Effector memory CD8-positive, alpha-beta T cell (primary cell): ENCODE data around the gene SCD.
A peak's percentile ranks its signal among the peaks of the same experiment; 100 is the strongest.

Source experiments
- ATAC-seq: fragments of 150-1000 bp; cut with Tn5 transposase; replicated peaks from 2 replicates; pipeline ENCODE4 v1.10.0; 2021; ENCODE audit warnings: mild to moderate bottlenecking, moderate library complexity
- DNase-seq, 3 experiments: peaks; one replicate each; pipeline ENCODE4 v3.0.0; 2021
- H3K27ac Mint-ChIP-seq, 2 donors: one replicate each; pipeline ENCODE4 v1.8.0; 2022; ENCODE audit warnings: mild to moderate bottlenecking in 2 of 2, mixed read lengths in 2 of 2, moderate library complexity in 2 of 2
- H3K27me3 Mint-ChIP-seq, 2 donors: one replicate each; pipeline ENCODE4 v1.8.0; 2022; ENCODE audit warnings: mixed read lengths in 2 of 2
- H3K36me3 Mint-ChIP-seq: one replicate; pipeline ENCODE4 v1.8.0; 2022; ENCODE audit warnings: mild to moderate bottlenecking, moderate library complexity, mixed read lengths; ENCODE audit not compliant: insufficient read depth
- H3K4me1 Mint-ChIP-seq, 2 donors: one replicate each; pipeline ENCODE4 v1.8.0; 2022; ENCODE audit warnings: low read depth in 2 of 2, mixed read lengths in 2 of 2
- H3K4me3 Mint-ChIP-seq, 2 donors: one replicate each; pipeline ENCODE4 v1.8.0; 2022; ENCODE audit warnings: mild to moderate bottlenecking in 2 of 2, mixed read lengths in 2 of 2, moderate library complexity in 2 of 2
- H3K9me3 Mint-ChIP-seq, 2 donors: one replicate each; pipeline ENCODE4 v1.8.0; 2022; ENCODE audit warnings: mixed read lengths in 2 of 2

The SCD gene

DNA sequence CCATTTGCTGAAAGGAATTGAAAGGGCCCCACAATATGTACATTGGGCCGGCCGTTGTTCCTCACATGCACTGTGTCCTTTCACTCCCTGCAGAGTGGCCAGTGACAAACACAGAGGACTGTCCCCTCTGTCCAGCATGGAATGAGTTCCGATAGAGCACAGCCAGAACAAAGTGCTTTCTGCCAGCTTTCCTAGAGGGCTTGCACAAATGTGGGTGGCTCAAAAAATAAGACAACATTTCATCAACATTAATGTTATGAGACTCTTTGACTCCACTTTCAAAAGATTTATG lies 19.4 kb upstream of the SCD start:
- H3K4me3 Mint-ChIP-seq: no peak overlapping the region
- ATAC-seq (no peak), DNase-seq (no peak)
- no peaks in the 10 kb centered on the region for H3K4me1 Mint-ChIP-seq
- H3K27ac Mint-ChIP-seq: no peak overlapping the region
- H3K36me3 Mint-ChIP-seq: no peaks in the 10 kb centered on the region
- H3K27me3 Mint-ChIP-seq: peaks cover 39 to 43% of the 10 kb centered on the region in 2 donors
- H3K9me3 Mint-ChIP-seq: no peaks in the 10 kb centered on the region

- Mint-ChIP-seq H3K27ac (no peak overlapping the region), H3K9me3 (no peaks in the 10 kb centered on the region)
- no peak for ATAC-seq
Measured at GRCh38 chr10:100328198-100328597, 18.8 kb upstream of the SCD start.

GRCh38 chr10:100330079-100330478 lies 17.0 kb upstream of the SCD start, which contains the start of gene PKD2L1:
PKD2L1 (minus strand) TSS chr10:100330228; CDS start chr10:100330103, 125 bp downstream.
- Mint-ChIP-seq H3K4me1 (no peaks in the 10 kb centered on the region), H3K27me3 (peaks cover 39 to 66% of the 10 kb centered on the region in 2 donors), H3K9me3 (no peaks in the 10 kb centered on the region), H3K4me3 (no peak within 1 kb of the TSS), H3K27ac (no peak within 1 kb of the TSS), H3K36me3 (no peaks in the 10 kb centered on the region)
- no peak for DNase-seq
- ATAC-seq: no peak

More at GRCh38 chr10:100328198-100328597, 18.8 kb upstream of the SCD start:
- no peak for DNase-seq
- peaks cover 39 to 48% of the 10 kb centered on the region in 2 donors for H3K27me3 Mint-ChIP-seq
- no peak overlapping the region for H3K4me3 Mint-ChIP-seq
- no peaks in the 10 kb centered on the region for H3K36me3 Mint-ChIP-seq
- H3K4me1 Mint-ChIP-seq: no peaks in the 10 kb centered on the region

DNA sequence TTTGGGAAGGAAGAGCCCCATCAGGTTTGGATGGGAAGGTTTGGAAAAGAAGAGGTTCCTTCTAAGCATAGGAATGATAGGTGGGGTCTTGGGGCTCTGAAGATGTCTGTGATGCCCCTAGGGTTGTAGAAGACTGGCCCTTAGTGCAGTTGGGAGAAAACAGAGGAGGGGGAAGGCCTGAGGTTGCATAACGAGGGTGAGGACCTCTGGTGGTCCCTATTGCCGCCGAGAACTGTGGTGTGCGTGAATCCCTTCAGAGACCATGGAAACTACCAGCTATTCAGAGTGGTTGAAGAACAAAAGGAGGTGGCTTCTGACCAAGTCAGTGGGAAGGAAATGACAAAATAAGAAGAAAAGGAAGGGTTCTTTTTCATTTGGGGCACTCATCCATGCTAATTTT lies 13.9 kb upstream of the SCD start:
- H3K4me1 Mint-ChIP-seq: no peaks in the 10 kb centered on the region
- no peaks in the 10 kb centered on the region for H3K9me3 Mint-ChIP-seq
- H3K4me3 Mint-ChIP-seq: no peak overlapping the region
- no peak for DNase-seq
- H3K36me3 Mint-ChIP-seq: peaks cover 3% of the 10 kb centered on the region
- no peak for ATAC-seq
- no peak overlapping the region for H3K27ac Mint-ChIP-seq
- peaks cover 37 to 66% of the 10 kb centered on the region in 2 donors for H3K27me3 Mint-ChIP-seq

DNA sequence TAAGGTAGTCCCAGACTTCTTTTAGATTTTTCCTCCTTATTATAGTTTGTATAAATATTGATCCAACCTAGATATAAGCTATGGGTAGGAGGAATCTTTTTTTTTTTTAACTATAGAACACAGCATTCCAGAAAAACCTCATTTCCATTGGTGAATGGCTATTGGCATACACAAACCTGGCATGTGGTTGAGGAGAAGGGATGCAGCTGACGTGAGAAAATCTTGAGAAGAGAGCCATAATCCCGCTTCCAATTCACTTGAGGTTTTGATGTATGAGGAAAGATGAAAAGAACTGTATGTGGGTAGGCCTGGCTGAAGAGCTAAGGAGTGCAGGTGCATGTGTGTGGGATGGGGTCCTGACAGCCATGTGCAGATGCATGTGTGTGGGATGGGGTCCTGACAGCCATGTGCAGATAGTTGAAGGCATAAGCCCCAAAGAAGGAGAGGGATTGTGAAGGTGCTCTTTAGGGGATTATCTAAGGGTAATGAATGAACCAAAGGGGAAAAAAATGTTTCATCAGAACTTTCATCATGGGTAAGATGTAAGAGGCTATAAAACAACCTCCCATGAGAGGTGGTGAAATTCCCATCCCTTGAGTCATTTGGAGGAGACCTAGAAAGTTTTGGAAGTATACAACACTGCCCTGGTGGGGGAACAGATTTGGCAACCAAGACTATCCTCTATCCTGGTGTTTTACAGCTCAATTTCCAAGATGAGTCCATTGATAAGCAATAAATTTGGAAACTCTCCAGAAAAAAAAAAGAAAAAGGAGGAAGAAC lies 13.2 kb upstream of the SCD start:
- peaks cover 33 to 61% of the 10 kb centered on the region in 2 donors for H3K27me3 Mint-ChIP-seq
- H3K4me3 Mint-ChIP-seq: no peak overlapping the region
- H3K9me3 Mint-ChIP-seq: no peaks in the 10 kb centered on the region
- ATAC-seq: no peak
- H3K4me1 Mint-ChIP-seq: peaks cover 0 to 2% of the 10 kb centered on the region in 2 donors
- no peak overlapping the region for H3K27ac Mint-ChIP-seq
- no peak for DNase-seq
- peaks cover 3% of the 10 kb centered on the region for H3K36me3 Mint-ChIP-seq

DNA sequence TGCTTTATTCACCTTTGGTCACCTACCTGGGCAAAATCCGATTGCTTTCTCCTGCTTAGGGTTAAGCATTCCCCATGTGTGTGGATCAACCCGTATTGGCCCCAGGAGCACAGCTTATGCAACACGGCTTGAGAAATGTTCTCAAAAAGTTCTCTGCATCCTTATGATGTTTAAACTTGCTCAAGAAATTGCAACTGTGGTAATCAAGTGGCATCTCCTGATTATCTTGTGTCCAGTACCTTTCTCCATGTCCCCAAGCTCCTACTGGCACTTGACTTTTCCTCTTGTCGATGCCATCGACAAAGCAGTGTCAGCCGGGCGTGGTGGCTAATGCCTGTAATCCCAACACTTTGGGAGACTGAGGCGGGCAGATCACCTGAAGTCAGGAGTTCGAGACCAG lies 12.3 kb upstream of the SCD start:
- DNase-seq: no peak
- Mint-ChIP-seq H3K4me3 (no peak overlapping the region), H3K9me3 (no peaks in the 10 kb centered on the region), H3K27ac (no peak overlapping the region), H3K4me1 (peaks cover 0 to 5% of the 10 kb centered on the region in 2 donors), H3K27me3 (peaks cover 24 to 51% of the 10 kb centered on the region in 2 donors), H3K36me3 (peaks cover 3% of the 10 kb centered on the region)
- no peak for ATAC-seq

DNA sequence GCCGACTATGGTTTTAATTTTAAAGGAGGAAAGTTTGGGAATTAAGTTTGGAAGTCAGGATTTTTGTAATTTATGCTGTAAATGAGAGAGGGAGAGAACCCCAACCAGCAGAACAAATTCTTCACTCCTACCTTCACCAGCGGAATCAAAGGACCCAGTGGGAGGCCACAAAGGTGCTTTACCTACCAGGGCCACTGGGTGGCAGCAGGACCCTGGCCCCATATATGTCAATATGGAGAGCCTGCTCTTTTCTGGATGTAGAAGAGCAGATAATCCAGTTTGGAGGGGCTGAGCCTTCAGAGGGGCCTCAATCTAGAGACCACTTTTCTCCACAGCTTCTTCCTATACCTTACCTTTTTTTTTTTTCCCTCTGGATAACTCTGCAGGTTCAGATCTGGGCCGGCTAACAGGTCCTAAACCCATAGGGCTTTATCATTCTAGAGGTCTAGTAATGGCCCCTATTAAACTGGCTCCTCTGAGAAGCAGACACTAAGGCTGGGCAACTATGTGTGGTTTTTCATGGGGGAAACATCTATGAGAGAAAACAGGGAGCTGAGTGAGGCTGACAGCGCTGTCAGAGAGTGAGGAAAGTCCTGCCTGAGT lies 8.5 kb upstream of the SCD start:
- Mint-ChIP-seq H3K36me3 (peaks cover 3% of the 10 kb centered on the region), H3K27me3 (peaks cover 0 to 14% of the 10 kb centered on the region in 2 donors), H3K9me3 (no peaks in the 10 kb centered on the region), H3K4me1 (peaks cover 0 to 5% of the 10 kb centered on the region in 2 donors), H3K27ac (peak overlapping the region in 1 of 2 donors; percentile 39), H3K4me3 (no peak overlapping the region)
- peak; percentile 79 to 84 (median 81) for DNase-seq
- ATAC-seq: peak; percentile 89

DNA sequence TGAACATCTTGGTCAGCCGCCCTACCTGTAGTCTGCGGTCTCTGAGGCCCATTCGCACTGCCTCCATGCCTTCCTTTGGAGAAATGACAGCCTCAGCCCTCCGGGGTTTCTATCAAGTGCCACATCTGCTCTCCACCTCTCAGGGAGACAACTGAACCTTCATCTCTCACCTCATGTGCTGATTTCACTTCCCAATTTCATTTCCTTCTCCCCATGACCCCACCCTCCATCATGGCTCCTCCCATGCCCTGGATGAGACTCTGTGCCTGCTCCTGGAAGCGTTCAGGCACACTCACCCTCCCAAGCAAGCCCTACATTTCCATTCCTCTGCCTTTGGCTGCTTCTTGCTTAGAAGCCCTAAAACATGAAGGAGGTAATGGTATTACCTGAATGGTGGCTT lies 7.8 kb upstream of the SCD start:
- DNase-seq (no peak), ATAC-seq (no peak)
- H3K4me1 Mint-ChIP-seq: peaks cover 0 to 5% of the 10 kb centered on the region in 2 donors
- H3K27ac Mint-ChIP-seq: peak overlapping the region in 1 of 2 donors; percentile 39
- H3K27me3 Mint-ChIP-seq: peaks cover 0 to 7% of the 10 kb centered on the region in 2 donors
- H3K36me3 Mint-ChIP-seq: peaks cover 3% of the 10 kb centered on the region
- no peak overlapping the region for H3K4me3 Mint-ChIP-seq
- H3K9me3 Mint-ChIP-seq: no peaks in the 10 kb centered on the region

DNA sequence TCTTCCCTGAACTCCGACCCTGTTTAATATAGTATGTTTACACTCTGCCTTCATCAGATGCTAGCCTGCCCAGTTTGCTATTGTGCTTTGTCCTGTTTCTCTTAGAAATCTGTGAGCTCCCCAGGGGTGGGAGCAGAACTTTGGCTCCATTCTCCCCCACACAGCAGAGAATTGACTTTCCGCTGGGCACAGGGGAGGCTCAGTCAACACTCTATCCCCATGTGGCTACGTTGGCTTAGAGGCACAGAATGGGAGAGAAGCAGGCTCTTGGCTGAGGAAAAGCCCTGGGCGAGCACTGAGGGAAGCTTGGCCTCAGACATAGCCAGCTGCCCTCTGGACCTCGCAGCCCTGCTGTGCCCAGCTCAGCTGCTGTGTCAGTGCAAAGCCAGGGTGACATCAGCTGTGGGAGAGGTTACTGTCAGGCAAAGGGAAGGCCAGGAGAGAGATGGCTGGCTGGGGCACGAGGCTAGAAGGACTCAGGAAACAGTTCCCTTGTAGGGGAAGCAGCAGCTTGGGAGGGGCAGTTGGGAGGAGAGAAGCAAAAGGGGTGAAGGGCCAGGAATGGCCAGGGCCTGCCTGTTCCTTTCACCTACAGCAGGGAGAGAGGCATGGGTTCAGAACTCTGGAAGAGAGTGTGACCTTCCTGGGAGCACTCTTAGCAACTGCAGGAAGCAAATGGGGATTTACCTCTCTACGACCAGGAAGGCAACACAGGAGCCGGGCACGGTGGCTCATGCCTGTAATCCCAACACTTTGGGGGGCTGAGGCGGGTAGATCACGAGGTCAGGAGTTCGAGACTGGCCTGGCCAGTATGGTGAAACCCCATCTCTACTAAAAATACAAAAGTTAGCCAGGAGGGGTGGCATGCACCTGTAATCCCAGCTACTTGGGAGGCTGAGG lies 5.8 kb upstream of the SCD start:
- Mint-ChIP-seq H3K36me3 (peaks cover 3% of the 10 kb centered on the region), H3K27ac (peak overlapping the region; percentile 4 to 74), H3K9me3 (no peaks in the 10 kb centered on the region), H3K27me3 (no peaks in the 10 kb centered on the region), H3K4me3 (no peak overlapping the region), H3K4me1 (peaks cover 5 to 10% of the 10 kb centered on the region in 2 donors)
- ATAC-seq: no peak
- no peak for DNase-seq

DNA sequence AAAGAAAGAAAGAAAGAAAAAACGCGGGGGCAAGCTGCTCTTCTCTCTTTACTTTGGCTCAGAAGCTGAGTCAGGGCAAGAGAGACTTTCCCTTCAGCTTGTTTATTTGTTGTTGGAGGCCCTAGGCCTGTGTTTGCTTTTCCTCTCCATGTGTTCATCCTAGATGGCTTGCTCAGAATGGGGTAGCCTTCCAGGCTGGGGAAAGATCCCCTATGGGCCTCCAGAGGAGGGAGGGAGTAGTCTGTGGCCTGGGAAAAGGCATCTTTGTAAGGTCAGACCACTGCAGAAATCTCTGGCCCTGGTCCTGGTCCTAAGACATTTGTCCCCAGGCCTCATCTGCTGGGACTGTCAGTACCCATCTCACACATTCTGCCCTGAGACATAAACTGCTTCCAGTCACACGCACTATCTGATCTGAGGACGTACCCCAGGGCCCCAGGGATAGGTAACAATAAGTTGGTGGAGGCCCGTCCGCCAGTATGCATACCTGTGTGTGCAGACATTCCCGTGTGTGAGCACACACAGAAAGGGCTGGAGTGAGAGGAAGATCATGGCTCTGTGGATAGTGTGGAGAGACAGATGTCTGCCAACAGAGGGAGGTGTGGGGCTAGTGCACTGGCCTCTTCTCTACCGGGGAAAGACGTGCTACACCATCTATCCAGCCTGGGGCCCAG lies 4.9 kb upstream of the SCD start:
- H3K27me3 Mint-ChIP-seq: no peaks in the 10 kb centered on the region
- no peaks in the 10 kb centered on the region for H3K9me3 Mint-ChIP-seq
- H3K4me1 Mint-ChIP-seq: peaks cover 6 to 12% of the 10 kb centered on the region in 2 donors
- no peak overlapping the region for H3K4me3 Mint-ChIP-seq
- DNase-seq (peak; percentile 37 to 40 (median 39)), ATAC-seq (peak; percentile 28)
- peaks cover 1% of the 10 kb centered on the region for H3K36me3 Mint-ChIP-seq
- no peak overlapping the region for H3K27ac Mint-ChIP-seq

DNA sequence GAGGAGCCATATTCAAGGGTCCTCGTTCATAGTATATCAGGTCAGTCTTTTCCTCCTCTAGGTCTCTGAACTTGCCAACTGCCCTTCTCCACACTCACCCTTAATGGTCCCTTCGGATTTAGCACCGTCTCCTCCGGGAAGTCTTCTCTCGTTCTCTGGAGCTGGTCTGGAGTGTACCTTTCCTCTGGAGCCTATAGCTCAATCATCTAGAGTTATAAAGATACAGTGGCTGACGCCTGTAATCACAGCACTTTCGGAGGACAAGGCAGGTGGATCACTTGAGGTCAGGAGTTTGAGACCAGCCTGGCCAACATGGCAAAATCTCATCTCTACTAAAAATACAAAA lies 4.4 kb upstream of the SCD start:
- H3K36me3 Mint-ChIP-seq: no peaks in the 10 kb centered on the region
- H3K27ac Mint-ChIP-seq: no peak overlapping the region
- H3K4me1 Mint-ChIP-seq: peaks cover 7 to 15% of the 10 kb centered on the region in 2 donors

DNA sequence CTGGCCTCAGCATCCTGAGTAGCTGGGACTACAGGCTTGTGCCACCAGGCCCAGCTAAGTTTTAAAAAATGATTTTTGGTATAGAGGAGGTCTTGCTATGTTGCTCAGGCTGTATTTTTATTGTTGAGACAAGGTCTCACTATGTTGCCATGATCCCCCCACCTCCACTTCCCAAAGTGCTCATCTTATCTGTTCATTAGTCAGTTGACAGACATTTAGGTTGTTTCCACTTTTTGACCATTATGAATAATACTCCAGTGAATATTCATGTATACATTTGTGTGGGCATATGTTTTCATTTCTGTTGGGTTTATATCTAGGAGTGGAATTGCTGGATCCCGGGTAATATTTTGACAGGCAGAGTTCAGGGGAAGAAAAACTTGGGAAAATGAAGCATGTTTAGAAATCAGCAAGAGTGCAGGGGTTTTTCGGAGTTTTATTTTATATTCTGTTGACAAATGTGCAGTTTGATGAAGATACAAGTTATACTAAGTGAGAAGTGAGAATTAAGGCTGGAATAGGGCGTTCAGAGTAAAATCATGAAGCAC lies 2.7 kb upstream of the SCD start:
- Mint-ChIP-seq H3K27ac (peak overlapping the region in 1 of 2 donors; percentile 85), H3K9me3 (no peaks in the 10 kb centered on the region), H3K36me3 (no peaks in the 10 kb centered on the region), H3K4me1 (peaks cover 21 to 24% of the 10 kb centered on the region in 2 donors), H3K27me3 (no peaks in the 10 kb centered on the region), H3K4me3 (peak overlapping the region in 1 of 2 donors; percentile 34)
- ATAC-seq (no peak), DNase-seq (no peak)

More for the DNA sequence above, 4.4 kb upstream of the SCD start:
- H3K4me3 Mint-ChIP-seq: no peak overlapping the region
- ATAC-seq (no peak), DNase-seq (no peak)
- H3K27me3 Mint-ChIP-seq: no peaks in the 10 kb centered on the region
- H3K9me3 Mint-ChIP-seq: no peaks in the 10 kb centered on the region
